SHP77 (cell line): Measurements from ENCODE around the gene STK39.
"Not testable (repeated sequence)": the region's sequence is repeated elsewhere in the genome, so short reads cannot be mapped to it uniquely, and the experiment has no call there.

ENCODE experiments used
- DNase-seq, 2 experiments: peaks; one replicate each; lab custom pipeline; 2025; lab: John Stamatoyannopoulos, UW

The STK39 gene

DNA sequence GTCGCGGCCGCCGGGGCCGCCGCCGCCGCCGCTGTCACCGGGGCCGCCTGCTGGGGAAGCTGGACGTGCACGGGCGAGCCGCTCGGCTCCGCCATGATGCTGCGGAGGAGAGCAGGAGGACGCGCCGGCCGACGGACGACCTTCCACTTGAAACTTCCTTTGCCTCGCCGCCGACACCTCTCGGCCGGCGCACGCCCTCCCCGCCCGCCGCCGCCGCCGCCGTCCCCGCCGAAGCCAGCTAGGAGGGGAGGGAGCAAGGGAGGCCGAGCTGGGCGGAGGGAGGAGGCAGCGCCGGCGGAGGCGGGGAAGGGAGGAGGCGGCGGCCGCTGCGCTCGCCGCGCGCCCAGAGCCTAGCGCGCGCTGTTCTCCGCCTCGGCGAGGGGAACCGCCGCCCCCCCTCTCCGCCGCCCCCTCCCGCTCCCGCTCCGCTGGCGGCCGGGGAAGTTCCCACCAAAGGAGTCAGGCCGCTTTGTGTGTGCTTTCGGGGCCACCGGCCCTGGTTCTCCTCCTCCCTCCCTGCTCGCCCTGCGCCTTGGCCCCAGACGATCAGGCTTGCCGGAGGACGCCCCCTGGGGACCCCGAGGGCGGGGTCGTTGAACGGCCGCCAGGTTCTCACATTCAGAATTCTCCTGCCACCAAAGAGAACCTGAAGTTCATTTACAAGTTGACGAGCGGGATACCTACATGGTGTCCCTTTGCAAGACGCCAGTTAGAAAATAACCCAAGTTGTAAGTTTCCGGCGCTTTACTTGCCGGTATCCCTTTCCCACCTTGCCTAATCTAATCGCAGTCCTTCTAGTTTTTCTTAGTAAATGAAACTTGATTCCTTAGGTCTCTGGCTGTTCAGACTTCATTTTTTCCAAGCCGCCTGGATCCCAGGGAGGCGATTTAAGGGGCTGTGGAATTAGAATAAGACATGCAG is at the start of gene STK39:
STK39 (minus strand) TSS at position 255 of the 921 bp plus-strand sequence; CDS start at position 95, 160 bp downstream.
- DNase-seq = peak; percentile 14 to 41

DNA sequence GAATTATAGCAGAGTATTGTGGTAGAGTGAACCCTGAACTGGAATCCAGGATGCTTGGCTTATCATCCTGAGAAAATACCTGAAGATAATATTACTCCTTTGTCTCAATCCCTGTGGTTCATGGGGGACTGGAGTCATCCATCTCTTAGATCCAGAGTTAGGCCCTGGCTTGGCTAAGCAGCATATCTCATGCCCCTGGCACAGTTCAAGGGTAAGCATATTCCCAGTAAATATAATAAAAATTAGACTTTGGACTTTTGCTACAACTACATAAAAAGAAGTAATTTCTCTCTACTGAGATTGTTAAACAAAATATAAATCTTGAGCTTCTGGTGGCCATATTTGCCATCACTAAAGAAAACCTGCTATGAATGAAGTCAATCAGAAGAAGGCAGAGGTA is 47.7 kb upstream of the STK39 start:
- no peak for DNase-seq

DNA sequence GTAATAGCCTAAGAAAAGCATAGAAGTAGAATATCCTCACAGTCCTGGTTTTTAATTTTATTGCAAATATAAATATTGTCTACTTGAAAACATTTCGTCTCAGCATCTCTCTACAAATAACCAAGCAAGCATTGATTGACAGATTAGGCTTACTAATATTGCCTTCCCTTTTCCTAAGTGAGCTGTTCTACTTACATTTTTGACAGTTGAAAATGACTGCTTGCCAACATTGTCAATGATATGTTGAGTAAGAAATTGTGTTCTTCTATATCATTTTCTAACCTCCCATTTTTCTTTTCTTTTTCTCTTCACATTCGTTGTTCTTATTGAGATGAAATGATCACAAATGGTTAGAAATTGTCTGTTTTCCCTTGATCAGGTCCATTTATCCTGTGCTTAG is 47.0 kb upstream of the STK39 start:
- DNase-seq = no peak

DNA sequence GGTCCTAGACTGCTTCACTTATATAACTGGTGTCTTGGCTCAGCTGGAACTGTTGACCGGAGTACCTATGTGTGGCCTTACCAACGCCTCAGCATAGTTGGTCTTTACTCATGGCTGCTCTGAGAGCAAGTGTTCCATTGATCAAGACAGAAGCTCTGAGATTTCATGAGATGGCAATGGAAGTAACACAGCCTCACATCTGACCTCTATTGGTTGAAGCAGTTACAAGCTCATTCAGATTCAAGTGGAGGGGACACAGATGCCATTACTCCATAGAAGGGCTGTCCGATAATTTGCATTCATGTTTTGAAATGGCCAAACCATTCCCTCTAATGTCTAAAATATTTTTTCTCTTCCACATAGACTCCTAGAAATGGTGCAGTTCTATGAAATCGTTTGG is 46.4 kb upstream of the STK39 start:
- no peak for DNase-seq

DNA sequence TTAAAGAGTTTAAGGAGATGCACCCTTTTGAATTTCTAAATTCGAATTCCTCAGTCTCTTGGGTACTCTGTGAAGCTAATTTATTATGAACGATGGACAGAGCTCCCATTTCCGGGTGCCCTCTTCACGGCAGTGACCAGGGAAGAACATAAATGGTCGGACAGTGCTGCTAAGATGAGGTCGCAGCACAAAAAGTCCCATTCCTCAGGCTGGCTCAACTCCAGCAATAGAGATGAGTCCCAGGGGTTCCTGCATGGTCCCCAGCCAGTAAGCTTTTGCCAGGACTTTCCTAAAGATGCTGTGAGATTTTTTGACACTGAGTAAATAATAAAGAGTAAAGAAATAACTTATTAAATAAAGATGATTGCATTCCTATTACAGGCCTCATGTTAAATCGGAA is 43.0 kb upstream of the STK39 start:
- DNase-seq = no peak

DNA sequence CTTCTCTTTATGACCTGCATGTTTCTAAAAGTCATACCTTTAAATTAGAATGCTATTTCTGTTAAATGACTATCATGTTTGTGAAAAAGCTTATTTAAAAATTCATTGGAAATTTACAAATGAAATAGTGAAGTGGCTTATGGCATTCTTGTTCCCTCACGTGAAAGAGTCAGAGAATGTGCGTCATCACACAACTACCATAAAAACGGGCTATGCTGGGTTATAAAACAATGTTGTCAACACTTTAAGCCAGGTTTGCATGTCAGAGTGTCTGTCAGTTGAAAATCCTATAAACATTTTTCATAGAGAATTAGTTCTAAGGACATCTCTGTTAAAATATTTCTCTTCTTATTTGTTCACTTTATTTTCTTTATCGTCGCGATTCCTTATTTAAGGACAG is 42.5 kb upstream of the STK39 start:
- DNase-seq = no peak

DNA sequence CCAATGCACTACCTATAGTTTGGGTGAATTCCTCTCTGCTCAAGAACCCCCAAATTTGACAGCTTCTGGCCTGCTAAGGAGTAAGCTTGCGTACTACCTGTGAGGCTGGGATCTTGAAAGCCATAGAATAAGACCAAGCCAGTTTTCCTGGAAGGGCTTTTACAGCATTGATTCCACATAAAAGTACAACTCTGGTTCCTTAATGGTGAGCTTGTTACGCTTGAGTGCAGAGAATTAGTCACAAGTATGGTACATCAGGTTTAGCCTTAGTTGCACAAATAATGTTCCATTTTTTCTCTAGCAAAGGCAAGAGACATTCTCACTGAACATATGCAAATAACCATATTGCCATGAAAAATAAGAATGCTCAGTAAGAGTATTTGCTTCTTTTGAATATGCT is 39.1 kb upstream of the STK39 start:
- DNase-seq = no peak

DNA sequence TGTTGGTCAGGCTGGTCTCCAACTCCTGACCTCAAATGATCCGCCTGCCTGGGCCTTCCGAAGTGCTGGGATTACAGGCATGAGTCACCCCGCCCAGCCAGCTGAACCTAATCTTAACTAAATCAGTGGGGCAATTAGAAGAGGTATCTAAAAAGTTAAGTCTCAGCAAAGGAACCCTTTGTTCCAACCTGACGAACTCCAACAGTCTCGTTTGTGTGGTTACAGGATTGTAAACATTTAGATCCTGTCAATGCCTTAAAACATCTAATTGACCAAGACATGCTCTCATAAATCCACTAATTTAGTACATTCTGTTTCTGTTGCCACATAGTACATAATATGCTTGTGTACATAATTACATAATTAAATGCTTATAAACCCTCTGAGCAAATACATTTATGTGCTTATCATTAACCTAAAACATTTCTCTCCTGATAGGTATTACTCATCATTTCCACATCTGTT is 31.1 kb upstream of the STK39 start:
- DNase-seq = no peak

DNA sequence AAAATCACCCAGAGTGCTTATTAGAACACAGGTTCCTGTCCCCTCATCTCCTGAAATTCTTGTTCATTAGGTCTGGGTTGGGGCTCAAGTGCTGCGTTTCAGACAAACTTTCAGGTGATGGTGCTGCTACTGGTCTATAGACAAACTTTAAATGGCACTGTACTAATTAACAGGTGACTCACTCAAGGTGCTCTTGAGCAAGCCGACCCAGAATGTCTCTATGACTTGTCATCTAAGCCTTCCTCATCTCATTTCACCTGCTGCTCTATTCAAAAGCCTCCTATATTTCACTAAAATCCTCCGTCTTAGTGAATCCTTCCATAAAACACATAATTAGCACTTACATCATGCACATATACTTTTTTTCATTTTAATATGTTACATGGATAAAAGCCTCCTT is 29.9 kb upstream of the STK39 start:
- no peak for DNase-seq

DNA sequence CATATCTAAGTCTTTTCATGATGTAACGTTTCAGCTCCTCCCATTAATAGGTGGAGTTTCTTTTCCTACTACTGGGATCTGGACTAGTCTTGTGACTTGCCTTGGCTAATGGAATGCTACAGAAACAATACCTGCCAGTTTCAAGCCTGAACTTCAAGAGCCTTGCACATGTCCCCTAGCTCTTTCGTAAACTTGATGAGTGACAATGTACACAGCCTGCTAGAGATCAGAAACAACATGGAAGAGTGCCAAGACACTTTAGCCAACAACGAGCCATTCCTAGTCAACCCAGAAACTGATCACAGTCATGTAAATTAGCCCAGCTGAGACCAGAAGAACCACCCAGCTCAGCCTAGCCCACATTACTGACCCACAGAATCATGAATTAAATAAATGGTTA is 24.8 kb upstream of the STK39 start:
- DNase-seq = no peak

DNA sequence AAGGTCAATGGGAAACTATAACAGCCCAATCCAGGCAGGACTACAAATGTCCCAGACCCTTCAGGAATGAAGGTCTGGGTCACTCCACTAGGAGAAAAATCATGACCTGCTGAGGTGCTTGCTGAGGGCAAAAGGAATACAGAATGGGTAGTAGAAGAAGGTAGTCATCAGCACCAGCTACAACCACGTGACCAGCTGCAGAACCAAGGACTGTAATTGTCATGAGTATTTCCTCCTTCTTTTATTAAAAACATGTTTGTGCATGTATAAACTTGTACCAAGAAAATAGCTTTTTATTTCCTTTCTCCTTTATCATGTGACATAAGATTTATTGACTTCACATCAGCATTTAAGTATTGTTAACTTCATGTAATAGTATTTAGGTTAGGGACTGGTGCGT is 15.5 kb upstream of the STK39 start:
- not testable (repeated sequence) for DNase-seq

DNA sequence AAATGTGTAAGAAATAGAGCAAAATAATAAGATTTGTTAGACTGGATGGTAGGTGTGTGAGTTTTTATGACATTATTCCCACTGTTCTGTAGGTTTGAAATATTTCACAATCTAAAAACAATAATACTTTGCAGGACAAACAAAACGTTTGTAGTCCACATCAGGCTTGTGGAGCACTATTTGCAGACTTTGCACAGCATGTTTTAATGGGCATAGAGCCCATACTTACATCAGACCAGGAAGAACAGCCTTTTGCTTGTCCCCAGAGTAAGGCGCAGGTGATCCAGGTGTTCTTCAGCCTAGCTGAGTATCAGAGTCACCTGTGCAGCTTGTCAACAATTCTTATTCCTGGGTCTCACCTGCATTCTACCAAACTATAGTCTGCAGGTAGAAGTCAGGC is 9.1 kb upstream of the STK39 start:
- no peak for DNase-seq

DNA sequence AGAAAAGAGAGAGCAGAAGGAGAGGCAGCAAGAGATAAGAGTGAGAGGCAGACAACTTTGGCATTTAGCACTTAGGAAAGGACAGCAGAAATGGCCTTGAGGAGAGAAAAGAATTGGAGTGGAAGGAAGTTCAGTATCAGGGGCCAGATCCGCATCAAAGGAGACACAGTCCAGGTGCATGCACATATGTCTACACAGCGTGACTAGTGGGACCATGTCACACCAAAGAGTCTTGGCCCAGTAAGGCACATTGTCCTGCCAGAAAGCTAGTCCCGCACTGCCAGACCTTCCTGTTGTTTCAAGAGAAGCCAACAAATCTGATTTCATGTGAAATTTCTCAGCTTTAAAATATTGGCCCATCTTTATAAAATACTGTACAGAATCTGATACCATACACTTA is 8.5 kb upstream of the STK39 start:
- no peak for DNase-seq

DNA sequence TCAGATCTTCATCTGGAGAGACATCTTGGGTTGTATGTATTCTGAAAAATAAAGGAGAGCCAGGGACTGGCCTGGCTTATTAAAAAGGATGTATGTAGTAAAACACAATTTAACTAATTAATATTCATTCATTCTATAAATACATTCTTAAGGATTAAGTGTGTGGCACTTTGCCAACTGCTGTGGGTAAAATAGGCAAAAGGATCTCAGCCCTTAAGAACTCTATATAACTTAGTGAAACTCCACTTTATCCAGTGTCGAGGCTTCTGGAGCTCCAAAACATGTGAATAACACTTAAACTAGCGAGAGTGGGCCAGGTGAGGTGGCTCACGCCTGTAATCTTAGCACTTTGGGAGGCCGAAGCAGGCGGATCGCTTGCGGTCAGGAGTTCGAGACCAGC is 7.7 kb upstream of the STK39 start:
- no peak for DNase-seq

DNA sequence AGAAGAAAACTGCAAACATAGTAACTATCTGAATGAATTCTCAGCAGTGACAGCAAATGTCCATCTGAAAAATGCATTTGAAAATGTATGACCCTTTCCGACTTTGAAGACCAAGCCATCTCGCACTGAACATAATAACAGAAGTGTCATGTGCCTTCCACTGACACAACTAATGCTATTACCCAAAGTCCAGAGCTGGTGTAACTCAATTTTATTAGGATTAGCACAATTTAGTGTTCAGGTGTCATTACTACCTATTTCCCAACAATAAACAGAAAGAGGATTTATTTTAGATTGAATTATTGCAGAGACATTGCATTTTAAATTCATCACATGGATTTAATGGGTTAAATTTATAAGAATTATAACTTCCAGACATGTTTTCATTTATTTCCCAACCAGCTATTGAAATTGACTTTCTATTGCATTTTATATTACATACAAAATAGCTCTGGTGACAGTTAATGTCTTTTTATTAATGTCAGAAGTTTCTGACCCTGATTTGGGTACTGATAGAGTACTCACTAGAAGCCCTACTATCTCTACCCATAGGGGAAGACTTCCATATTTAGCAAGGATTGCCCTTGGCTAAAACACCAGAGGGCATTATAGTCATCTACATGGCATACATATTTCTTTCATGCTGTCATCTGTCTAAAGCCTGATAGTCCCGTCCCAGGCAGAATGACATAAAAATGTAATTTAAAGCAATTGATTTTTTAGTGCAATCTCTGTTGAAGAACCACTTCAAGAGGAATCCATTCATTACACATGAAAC is 7.0 kb upstream of the STK39 start:
- DNase-seq = no peak

DNA sequence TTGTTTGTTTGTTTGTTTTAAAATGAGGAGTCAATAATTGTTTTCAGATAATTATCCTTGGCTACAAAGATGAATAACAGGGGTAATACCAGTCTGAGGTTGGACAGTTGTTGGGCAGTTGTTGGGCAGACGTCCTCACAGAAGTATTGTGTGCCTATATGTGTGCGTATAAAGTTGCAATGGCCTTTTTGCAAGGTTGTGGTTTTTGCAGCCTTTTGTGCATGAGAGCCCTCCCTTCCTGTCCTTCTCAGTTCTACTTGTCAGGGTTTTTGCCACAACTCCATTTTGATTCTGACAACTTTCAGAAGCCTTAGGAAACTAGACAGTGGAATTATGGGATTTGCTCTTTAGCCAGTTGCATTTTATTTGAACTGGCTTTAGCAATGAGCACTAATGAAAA is 6.0 kb upstream of the STK39 start:
- no peak for DNase-seq

DNA sequence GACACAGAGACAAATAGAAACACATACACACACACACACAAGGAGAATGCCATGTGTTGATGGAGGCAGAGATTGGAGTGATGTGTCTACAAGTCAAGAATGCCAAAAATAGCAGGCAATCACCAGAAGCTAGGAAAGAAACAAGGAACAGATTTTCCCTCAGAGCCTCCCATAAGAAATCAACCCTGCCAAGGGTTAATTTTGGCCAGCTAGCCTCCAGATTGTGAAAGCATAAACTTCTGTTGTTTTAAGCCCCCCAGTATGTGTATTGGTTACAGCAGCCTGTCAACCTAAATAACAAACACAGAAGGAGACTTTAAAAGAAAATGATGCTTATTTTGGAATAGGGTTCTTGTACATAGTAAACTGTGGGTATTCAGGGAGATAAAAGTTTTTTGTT is 5.6 kb upstream of the STK39 start:
- no peak for DNase-seq

DNA sequence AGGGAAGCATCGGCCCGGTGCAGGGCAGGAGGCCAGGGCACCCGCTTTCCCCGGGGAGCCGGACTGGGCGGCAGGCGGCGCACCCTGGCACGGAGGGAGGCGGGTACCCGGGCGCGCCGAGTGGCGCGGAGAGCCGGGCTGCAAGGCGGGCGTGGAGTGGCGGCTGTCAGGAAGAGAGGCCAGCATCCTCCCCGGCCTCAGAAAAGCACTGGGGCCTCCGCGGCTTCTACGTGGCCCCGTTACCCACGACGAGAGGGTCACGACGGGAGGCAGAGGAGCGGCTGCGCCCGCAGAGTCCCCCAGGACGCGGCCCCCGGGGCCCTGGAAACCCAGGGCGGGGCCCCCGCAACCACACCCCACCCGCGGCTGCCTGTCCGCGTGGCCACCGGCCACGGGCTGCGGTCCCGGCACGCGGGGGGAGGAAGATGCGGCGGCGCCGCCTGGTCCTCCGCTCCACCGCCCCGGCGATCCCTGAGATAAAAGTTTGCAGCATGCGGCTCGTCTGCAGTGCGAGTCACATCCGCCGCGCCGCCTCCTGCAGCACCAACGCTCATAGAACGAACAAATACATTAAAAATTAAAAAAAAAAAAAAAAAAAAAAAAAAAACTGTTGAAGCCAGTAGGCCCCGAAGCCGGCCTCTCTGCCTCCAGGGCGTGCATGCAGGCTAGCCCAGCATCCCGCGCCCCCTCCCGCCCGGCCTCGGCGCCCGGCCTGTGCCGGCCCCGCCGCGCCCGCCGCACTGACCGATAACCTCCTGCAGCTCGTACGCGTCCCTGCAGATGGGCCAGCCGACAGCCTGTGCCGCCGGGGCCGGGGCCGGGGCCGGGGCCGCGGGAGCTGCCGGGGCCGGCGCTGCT is 683 bp downstream of the STK39 start:
- DNase-seq = peak in 1 of 2 experiments; percentile 42

DNA sequence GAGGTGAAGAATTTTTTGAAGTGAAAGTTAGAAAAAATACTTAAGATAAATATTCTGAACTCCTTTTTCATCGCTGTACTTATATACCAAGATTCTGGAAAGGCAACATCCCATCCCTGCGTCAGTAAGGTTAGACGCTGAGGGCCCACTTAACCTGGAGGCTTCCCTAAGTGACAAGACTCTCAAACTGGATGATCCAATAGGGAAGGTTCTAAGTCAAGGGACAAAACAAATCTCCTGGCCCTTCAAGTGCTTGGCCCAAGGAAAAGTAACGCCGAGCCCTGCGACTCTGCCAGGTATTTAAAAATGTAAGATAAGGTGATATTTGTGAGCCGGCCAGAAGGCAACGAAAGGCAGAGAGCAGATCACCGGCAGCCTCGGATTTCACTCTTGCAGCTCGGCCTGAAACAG is 1.3 kb downstream of the STK39 start:
- no peak for DNase-seq

DNA sequence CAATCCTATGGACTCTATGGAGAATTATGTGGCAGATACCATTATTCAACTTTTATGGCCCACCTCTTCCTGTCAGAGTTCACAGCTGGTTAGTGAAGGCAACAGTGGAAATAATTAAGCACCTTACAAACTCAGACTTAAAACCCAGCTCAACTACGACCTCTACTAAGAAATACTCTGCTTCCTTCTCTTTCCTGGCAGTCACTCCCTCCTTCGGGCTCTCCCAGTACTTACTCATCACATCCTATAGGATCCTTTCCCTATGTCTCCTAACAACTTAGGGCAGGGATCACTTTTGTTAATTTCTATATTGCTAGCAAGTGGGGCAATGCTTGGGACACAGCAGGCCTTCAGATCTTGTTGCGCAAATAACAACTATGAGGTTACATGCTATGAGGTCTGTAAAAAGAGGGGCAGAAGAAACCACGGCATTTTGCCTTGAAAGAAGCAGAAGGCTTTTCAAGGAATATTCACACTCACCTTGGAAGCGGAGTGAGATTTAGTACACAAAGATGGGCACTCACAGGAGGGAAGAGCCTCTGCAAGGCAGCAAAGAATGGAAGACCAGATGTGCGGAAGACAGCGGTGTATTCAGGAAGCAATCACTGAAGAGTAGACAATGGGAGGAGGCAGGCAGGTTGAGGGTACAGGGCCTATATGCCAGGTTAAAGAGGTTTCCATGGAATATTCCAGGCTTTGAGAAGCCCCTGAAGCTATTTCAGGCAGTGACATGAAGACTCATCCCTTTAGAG is 2.1 kb downstream of the STK39 start:
- DNase-seq = no peak

DNA sequence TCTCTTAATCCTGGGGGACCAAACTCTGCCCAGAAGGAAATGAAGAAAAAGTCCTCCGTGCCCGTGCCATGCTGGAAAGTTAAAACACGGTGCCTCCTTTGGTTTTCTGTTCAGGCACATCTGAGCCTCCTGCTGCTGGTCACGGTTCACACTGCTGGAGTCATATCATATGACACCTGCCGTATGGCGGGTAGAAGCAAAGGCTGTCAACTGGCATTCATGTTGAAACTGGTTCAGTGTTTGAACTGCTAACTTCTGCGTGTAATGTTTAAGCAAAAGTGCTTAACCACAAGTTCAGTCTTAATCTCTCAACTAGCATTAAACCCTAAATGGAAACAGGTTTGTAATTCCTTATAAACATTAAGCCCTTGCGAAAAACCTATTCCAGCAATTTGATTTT is 3.1 kb downstream of the STK39 start:
- peak; percentile 23 to 36 for DNase-seq
